ENCODE measurements around the gene FCER1G. TPM values are rescaled to one million over a fixed set of nuclear protein-coding genes. Genes with fewer than 3 reads are reported as not detected.

The FCER1G gene
- total and polyA plus RNA-seq, 2 of the 8 experiments (the other 6 are each of a cell fraction or from before 2014, with no cell fraction given) = 1.6 TPM; not detected in 1

GRCh38 chr1:161206411-161207140 is 8.5 kb upstream of the FCER1G start (continued):
- TF ChIP-seq CHD7 (IDR thresholded peaks at IDR 0.05; ENCODE audit: insufficient replicate concordance, low read length) (no peak), TCF12 (IDR thresholded peaks at IDR 0.05; ENCODE audit: low read depth, low read length) (no peak), HDAC2 (IDR thresholded peaks at IDR 0.05; ENCODE audit: borderline replicate concordance in 1 of 2, low read depth in 2 of 2, low read length in 2 of 2) (no peak), PHF8 (conservative IDR thresholded peaks at IDR 0.05; ENCODE audit: low read depth, low read length) (no peak), ZNF274 (IDR thresholded peaks at IDR 0.05; ENCODE audit: borderline replicate concordance, extremely low read depth, low read length) (no peak), POLR2AphosphoS5 (IDR thresholded peaks at IDR 0.05; ENCODE audit: low read depth, low read length) (no peak)
